Measurements from ENCODE around the gene ELFN1.

The ELFN1 gene

DNA sequence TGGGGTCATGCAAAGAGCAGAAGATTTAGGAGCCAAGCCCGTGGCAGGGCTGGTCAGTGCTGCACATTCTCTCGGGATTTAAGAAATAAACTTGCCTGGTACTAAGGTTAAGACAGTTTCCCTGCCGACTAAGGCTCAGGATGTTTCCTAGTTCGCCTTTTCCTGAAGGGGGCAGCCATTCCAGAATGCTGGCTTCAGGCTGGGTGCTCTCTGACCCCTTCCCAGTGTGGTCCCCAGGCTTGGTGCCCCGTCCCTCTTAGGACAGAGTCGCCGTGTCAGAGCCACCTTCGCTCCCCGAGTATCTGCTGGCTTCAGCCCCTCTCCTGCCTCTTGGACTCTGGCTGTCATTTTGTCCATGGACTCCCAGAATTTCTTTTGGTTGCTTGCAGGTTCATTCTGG lies 117.2 kb downstream of the ELFN1 start:
- no peak overlapping the region for H3K4me3 ChIP-seq (ENCODE audit: low read depth, low read length)
- TF ChIP-seq, protein P1, sequence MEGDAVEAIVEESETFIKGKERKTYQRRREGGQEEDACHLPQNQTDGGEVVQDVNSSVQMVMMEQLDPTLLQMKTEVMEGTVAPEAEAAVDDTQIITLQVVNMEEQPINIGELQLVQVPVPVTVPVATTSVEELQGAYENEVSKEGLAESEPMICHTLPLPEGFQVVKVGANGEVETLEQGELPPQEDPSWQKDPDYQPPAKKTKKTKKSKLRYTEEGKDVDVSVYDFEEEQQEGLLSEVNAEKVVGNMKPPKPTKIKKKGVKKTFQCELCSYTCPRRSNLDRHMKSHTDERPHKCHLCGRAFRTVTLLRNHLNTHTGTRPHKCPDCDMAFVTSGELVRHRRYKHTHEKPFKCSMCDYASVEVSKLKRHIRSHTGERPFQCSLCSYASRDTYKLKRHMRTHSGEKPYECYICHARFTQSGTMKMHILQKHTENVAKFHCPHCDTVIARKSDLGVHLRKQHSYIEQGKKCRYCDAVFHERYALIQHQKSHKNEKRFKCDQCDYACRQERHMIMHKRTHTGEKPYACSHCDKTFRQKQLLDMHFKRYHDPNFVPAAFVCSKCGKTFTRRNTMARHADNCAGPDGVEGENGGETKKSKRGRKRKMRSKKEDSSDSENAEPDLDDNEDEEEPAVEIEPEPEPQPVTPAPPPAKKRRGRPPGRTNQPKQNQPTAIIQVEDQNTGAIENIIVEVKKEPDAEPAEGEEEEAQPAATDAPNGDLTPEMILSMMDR (IDR thresholded peaks at IDR 0.05; ENCODE audit: borderline replicate concordance, insufficient read depth, low read depth, low read length): no peak

DNA sequence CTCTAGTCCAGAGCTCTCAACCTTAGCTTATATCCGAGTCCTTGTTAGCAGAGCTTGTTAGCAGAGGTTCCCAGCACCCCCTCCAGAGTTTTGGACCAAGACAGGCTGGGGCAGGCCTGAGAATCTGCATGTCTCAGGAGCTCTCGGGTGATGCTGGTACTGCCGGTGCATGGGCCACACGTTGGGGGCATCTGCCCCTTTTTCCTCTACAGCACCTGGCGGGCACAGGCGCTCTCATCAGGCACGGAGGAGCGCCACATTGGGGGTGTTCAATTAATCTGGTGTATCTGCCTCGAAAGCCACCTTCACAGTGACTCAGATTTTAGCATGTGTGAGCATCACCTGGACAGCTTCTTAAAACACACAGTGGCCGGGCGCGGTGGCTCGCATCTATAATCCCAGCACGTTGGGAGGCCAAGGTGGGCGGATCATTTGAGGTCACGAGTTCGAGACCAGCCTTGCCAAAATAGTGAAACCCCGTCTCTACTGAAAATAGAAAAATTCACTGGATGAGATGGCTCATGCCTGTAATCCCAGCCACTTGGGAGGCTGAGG lies 117.7 kb downstream of the ELFN1 start:
- TF ChIP-seq, protein P1 (IDR thresholded peaks at IDR 0.05; ENCODE audit: borderline replicate concordance, insufficient read depth, low read depth, low read length): no peak
- H3K4me3 ChIP-seq (ENCODE audit: low read depth, low read length): no peak overlapping the region

DNA sequence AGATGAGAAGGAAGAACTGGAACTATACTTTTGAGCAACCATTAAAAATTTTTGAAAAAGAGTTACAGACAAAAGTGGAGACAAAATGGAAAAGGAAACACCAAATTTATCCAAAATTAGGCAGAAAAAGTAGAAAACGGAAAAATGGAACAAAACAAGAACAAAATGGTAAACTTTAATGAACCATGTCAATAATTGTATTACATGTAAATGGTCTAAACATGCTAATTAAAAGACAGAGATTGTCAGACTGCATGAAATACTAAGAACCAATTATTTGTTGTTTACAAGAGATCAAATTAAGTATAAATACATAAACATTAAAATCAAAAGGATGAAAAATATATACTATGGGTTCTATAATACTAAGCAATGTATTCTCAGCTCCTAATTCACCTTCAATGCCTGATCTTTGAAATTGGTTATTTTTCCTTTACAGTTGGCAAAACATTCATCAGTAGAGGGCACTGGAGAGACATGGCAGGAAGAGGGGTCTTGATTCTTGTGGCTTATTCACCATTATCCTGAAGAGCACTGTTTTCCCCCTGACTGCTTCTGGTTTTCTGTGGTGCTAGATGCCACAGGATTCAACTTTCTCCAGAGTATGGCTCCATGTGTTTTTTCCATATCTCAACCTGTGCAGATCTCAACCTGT lies 124.9 kb downstream of the ELFN1 start:
- H3K4me3 ChIP-seq (ENCODE audit: low read depth, low read length): no peak overlapping the region
- TF ChIP-seq, protein P1 (IDR thresholded peaks at IDR 0.05; ENCODE audit: borderline replicate concordance, insufficient read depth, low read depth, low read length): 0 out of 2 replicates have a peak, but pooled peaks have one; percentile 12
